Progenitor cell of endocrine pancreas (in vitro differentiated cells): Measurements from ENCODE around the gene NMUR1. TPM values are rescaled to one million over a fixed set of nuclear protein-coding genes. Genes with fewer than 3 reads are reported as not detected.
A peak's percentile ranks its signal among the peaks of the same experiment; 100 is the strongest.
"Not testable (repeated sequence)": the region's sequence is repeated elsewhere in the genome, so short reads cannot be mapped to it uniquely, and the experiment has no call there.

ENCODE experiments used
- DNase-seq: peaks from one replicate; pipeline ENCODE4 v3.0.0; 2021; ENCODE audit warnings: low spot score; ENCODE audit not compliant: unreplicated experiment
- H3K27ac Mint-ChIP-seq: 2 replicates; pipeline ENCODE4 v1.8.0; 2021; ENCODE audit warnings: mild to moderate bottlenecking, moderate library complexity, mixed read lengths
- H3K27me3 Mint-ChIP-seq: 2 replicates; pipeline ENCODE4 v1.8.0; 2021; ENCODE audit warnings: mixed read lengths
- H3K36me3 Mint-ChIP-seq: 2 replicates; pipeline ENCODE4 v1.8.0; 2022; ENCODE audit warnings: mixed read lengths; ENCODE audit not compliant: insufficient read depth
- H3K4me1 Mint-ChIP-seq: 2 replicates; pipeline ENCODE4 v1.8.0; 2021; ENCODE audit warnings: low read depth, mixed read lengths
- H3K4me3 Mint-ChIP-seq: 2 replicates; pipeline ENCODE4 v1.8.0; 2021; ENCODE audit warnings: low read depth, mild to moderate bottlenecking, moderate library complexity, mixed read lengths
- H3K9me3 Mint-ChIP-seq: 2 replicates; pipeline ENCODE4 v1.8.0; 2021; ENCODE audit warnings: low read depth, mixed read lengths
- total RNA-seq: library from RNA; stranded (reverse); gene quantifications from 2 replicates; pipeline ENCODE4 v1.2.1, GENCODE V29; 2021
- TF ChIP-seq, protein P1 (sequence below): fragments of 200-600 bp; sonication (generic); IDR thresholded peaks from one replicate; pipeline ENCODE4 v1.5.0; 2021; ENCODE audit warnings: antibody characterized with exemption, mild to moderate bottlenecking; ENCODE audit not compliant: unreplicated experiment

The NMUR1 gene
- total RNA-seq, 1 donor from 2014 or later = not detected

DNA sequence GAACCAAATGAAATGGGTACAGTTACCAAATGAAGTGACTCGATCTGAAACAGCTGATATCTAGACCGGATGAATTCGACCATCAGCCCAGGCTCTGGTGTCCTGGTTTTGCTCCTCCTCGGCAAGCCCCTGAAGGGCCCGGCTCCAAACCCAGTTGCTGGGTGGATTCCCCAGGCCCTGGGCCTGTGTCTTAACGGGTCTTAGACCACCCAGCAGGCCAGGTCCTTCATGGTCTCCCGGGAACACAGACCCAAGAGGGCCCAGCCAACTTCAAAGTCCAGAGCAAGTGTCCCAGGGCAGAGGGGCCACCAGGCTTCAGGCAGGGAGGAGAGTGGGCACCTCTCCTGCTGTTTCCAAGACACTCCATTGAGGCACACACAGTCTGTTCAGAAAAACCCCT is 26.7 kb upstream of the NMUR1 start:
- Mint-ChIP-seq H3K36me3 (peaks cover 2% of the 10 kb centered on the region), H3K27me3 (no peaks in the 10 kb centered on the region), H3K27ac (no peak overlapping the region), H3K4me3 (no peak overlapping the region), H3K4me1 (no peaks in the 10 kb centered on the region), H3K9me3 (peaks cover 12% of the 10 kb centered on the region)
- TF ChIP-seq, protein P1, sequence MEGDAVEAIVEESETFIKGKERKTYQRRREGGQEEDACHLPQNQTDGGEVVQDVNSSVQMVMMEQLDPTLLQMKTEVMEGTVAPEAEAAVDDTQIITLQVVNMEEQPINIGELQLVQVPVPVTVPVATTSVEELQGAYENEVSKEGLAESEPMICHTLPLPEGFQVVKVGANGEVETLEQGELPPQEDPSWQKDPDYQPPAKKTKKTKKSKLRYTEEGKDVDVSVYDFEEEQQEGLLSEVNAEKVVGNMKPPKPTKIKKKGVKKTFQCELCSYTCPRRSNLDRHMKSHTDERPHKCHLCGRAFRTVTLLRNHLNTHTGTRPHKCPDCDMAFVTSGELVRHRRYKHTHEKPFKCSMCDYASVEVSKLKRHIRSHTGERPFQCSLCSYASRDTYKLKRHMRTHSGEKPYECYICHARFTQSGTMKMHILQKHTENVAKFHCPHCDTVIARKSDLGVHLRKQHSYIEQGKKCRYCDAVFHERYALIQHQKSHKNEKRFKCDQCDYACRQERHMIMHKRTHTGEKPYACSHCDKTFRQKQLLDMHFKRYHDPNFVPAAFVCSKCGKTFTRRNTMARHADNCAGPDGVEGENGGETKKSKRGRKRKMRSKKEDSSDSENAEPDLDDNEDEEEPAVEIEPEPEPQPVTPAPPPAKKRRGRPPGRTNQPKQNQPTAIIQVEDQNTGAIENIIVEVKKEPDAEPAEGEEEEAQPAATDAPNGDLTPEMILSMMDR = no peak
- DNase-seq = no peak

DNA sequence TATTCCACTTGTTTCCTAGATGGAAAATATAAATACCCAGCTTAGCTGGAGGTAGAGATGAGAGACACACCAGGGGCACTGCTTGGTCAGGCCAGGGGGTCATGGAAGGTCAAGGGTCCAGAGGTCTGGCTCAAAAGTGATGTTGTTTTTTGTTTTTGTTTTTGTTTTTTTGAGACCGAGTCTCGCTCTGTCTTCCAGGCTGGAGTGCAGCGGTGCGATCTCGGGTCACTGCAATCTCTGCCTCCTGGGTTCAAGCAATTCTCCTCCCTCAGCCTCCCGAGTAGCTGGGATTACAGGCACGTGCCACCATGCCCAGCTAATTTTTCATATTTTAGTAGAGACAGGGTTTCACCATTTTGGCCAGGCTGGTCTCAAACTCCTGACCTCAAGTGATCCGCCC is 26.3 kb upstream of the NMUR1 start:
- not testable (repeated sequence) for H3K36me3 Mint-ChIP-seq, H3K4me3 Mint-ChIP-seq, DNase-seq, H3K27me3 Mint-ChIP-seq, H3K27ac Mint-ChIP-seq, H3K4me1 Mint-ChIP-seq
- peaks cover 12% of the 10 kb centered on the region for H3K9me3 Mint-ChIP-seq

DNA sequence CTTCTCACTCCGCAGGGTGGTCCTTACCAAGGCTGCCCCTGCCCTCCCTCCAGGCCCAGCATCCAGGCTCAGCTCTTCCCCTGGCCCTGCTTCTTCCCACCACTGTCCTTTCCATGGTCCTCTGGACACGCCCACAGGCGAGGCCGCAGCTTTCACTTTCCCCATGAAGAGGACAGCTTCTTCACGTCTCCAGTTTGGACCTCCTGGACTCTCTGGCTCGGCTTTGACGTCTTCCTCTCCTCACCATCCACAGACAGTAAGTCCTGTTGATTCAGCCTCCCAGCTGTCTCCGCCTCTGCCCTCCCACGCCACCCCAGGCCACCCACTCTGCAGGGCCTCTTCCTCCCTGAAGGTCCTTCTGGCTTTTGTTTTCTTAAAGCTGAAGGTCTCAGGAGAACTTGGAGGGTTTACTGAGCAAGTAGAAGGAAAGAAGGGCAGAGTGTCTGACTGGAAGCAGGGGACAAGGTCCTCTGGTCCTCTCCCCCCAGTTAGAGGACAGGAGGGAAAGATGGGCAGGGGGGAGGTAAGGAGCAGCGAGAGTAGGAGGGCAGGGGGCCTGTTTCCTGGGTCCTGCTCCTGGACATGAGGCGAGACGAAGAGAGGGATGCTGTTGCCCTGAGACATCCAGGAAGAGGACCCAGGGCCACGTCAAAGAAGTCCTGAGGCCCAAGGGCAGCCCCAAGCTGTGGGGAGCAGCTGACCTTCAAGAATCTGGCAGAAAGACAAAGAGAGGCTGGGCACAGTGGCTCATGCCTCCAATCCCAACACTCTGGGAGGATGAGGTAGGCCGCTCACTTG is 24.7 kb upstream of the NMUR1 start:
- H3K27me3 Mint-ChIP-seq = no peaks in the 10 kb centered on the region
- peak overlapping the region; percentile 19 for H3K27ac Mint-ChIP-seq
- H3K36me3 Mint-ChIP-seq = peaks cover 2% of the 10 kb centered on the region
- peaks cover 12% of the 10 kb centered on the region for H3K9me3 Mint-ChIP-seq
- H3K4me3 Mint-ChIP-seq = no peak overlapping the region
- DNase-seq = no peak
- TF ChIP-seq, protein P1 = no peak
- no peaks in the 10 kb centered on the region for H3K4me1 Mint-ChIP-seq

DNA sequence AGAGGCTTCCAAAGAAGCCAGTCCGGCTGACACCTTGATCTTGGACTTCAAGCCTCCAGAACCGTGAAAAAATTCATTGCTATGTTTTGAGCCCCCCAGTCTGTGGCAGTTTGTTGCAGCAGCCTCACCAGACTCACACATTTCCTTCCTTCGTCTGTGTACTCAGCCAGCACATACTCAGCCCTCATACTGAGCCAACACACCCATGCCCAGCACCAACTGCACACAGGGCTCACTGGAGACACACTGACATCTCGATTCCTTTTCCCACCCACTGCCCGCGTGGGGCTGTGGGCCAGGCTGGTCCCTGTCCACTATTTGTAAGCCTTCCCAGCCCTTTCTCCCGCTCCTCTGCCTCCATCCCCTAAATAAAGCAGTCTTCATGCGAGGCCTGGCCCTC is 24.1 kb upstream of the NMUR1 start:
- Mint-ChIP-seq H3K4me3 (no peak overlapping the region), H3K9me3 (peaks cover 12% of the 10 kb centered on the region), H3K4me1 (no peaks in the 10 kb centered on the region), H3K27me3 (no peaks in the 10 kb centered on the region), H3K27ac (peak overlapping the region; percentile 19), H3K36me3 (peaks cover 2% of the 10 kb centered on the region)
- no peak for DNase-seq
- TF ChIP-seq, protein P1 = no peak

DNA sequence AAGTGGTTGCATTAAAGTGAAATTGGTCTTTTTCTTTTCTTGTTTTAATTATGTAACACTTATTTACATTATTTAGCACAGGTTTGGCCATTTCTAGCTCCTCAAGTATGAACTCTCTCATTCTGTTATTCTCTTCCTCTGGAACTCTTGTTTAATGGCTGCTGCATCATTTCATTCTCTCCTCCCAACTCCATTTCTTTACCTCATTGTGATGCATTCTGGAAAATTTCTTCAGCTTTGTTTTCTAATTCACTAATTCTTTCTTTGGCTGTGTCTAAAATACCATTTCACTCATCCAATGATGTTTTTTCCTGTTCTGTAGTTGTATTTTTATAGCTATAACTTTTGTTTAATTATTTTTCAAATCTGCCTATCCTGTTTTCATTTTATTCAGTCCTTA is 22.5 kb upstream of the NMUR1 start:
- Mint-ChIP-seq H3K27ac (no peak overlapping the region), H3K9me3 (peaks cover 12% of the 10 kb centered on the region), H3K27me3 (peaks cover 2% of the 10 kb centered on the region), H3K4me1 (no peaks in the 10 kb centered on the region), H3K36me3 (peaks cover 2% of the 10 kb centered on the region), H3K4me3 (no peak overlapping the region)
- DNase-seq = no peak
- TF ChIP-seq, protein P1 = no peak
